Natural killer cell (primary cell): ENCODE measurements around the gene VWF. TPM values are rescaled to one million over a fixed set of nuclear protein-coding genes. Genes with fewer than 3 reads are reported as not detected.

ENCODE experiments used
- ATAC-seq, 3 donors: fragments of 150-1000 bp in 2 of 3; fragments of 200-7000 bp in 1 of 3; cut with Tn5 transposase; 1 replicate in 1 of 3; 2 replicates in 2 of 3; pipeline ENCODE4 v1.10.0; 2021; ENCODE audit warnings: mild to moderate bottlenecking in 2 of 3, moderate library complexity in 2 of 3
- DNase-seq, 2 donors: peaks; one replicate each; pipeline versions ENCODE4 v3.0.0 to v3.0.0-alpha.2; 2013 to 2021; ENCODE audit warnings: mixed read lengths in 1 of 2
- H3K27ac ChIP-seq: one replicate; pipeline ENCODE4 v1.5.1; 2013; ENCODE audit warnings: mild to moderate bottlenecking, low read length
- H3K27me3 ChIP-seq: one replicate; pipeline ENCODE4 v1.6.1; 2013; ENCODE audit warnings: low read length; ENCODE audit not compliant: control insufficient read depth, insufficient read depth
- H3K36me3 ChIP-seq: one replicate; pipeline ENCODE4 v1.6.1; 2013; ENCODE audit warnings: low read length; ENCODE audit not compliant: control insufficient read depth, insufficient read depth
- H3K4me1 ChIP-seq: one replicate; pipeline ENCODE4 v1.6.1; 2013; ENCODE audit warnings: low read length; ENCODE audit not compliant: control insufficient read depth, insufficient read depth
- H3K4me3 ChIP-seq: one replicate; pipeline ENCODE4 v1.5.1; 2013; ENCODE audit warnings: low read length
- H3K9me3 ChIP-seq: one replicate; pipeline ENCODE4 v1.6.1; 2013; ENCODE audit warnings: low read length; ENCODE audit not compliant: control insufficient read depth, insufficient read depth
- H3K27ac Mint-ChIP-seq, 2 donors: one replicate each; pipeline ENCODE4 v1.8.0; 2022; ENCODE audit warnings: mild to moderate bottlenecking in 2 of 2, mixed read lengths in 2 of 2, moderate library complexity in 1 of 2
- H3K27me3 Mint-ChIP-seq, 2 donors: one replicate each; pipeline ENCODE4 v1.8.0; 2022; ENCODE audit warnings: low read depth in 2 of 2, mixed read lengths in 2 of 2
- H3K36me3 Mint-ChIP-seq: one replicate; pipeline ENCODE4 v1.8.0; 2022; ENCODE audit warnings: mixed read lengths
- H3K4me1 Mint-ChIP-seq, 2 donors: one replicate each; pipeline ENCODE4 v1.8.0; 2022; ENCODE audit warnings: mixed read lengths in 2 of 2
- H3K4me3 Mint-ChIP-seq: one replicate; pipeline ENCODE4 v1.8.0; 2022; ENCODE audit warnings: mild to moderate bottlenecking, moderate library complexity, mixed read lengths
- H3K9me3 Mint-ChIP-seq, 2 donors: one replicate each; pipeline ENCODE4 v1.8.0; 2022; ENCODE audit warnings: mixed read lengths in 2 of 2
- WGBS: methylation state at CpG from one replicate; pipeline ENCODE4 v1.1.7; 2013; ENCODE audit warnings: missing lambda C conversion rate; ENCODE audit not compliant: insufficient coverage; 5-methylcytosine and 5-hydroxymethylcytosine counted together
- intact Hi-C: fragments of 100-400 bp; cut with micrococcal nuclease; formaldehyde crosslinking; loops from one replicate; pipeline ENCODE4 v1.14.2; 2022
- total RNA-seq, 4 donors: library from RNA; stranded (reverse); fragments of 120-200 nt in 1 of 4; gene quantifications; one replicate each; pipeline versions ENCODE4 v1.2.3 to v1.2.4, GENCODE V29; 2013 to 2022
- TF ChIP-seq, protein P1 (sequence below): fragments of 200-600 bp; IDR thresholded peaks from one replicate; pipeline ENCODE4 v1.8.0; 2022; ENCODE audit warnings: antibody characterized with exemption

The VWF gene
- total RNA-seq, 3 donors from 2014 or later (not counting 1 experiment from before 2014, with no cell fraction given), result 0.14 to 0.95 (median 0.71) TPM

DNA sequence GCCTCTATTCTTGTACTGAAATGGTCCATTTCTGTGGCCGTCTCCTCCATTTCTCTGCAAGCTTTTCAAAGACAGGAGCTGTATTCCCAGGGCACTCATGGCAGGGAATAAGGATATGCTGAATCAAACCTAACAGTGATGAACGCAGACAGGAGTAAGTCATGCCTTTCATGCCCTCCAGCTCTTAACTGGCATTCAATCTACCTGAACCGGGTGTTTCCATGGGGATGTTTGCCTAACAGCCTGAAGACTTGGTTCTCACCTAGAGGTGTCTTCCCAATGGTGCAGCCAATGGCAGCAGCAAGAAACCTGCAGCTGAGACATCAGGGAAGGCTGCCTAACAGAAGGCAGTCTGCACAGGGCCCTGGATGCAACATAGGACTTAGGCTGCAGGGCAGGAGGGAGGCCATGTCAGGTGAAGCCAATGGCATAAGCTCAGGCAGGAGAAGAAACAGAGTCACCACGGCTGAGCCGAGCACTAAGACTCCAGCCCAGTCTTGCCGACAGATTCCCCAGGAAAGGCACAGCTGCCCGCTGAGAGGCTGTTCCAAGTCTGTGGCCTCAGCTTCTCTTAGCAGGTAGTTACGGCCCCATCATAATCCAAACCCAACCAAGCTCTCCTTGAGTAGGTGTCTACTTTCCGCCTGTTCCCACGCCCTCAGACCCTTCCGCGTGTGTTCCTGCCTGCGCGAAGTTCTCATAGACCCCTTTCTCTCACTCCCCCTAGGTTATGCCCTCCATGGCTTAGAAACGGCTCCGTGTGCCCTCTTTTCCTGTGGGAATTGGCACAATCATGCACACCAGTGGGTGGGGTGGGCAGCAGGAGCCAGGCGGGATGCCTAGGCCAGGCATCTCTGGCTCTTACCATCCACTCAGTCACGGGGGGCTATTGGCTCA lies 44.1 kb downstream of the VWF start:
- DNase-seq (no peak), ATAC-seq (no peak)
- Histone ChIP-seq H3K36me3 (no peaks in the 10 kb centered on the region), H3K27me3 (peaks cover 7% of the 10 kb centered on the region), H3K9me3 (no peaks in the 10 kb centered on the region), H3K27ac (no peak overlapping the region), H3K4me3 (no peak overlapping the region), H3K4me1 (peaks cover 6% of the 10 kb centered on the region)
- TF ChIP-seq, protein P1, sequence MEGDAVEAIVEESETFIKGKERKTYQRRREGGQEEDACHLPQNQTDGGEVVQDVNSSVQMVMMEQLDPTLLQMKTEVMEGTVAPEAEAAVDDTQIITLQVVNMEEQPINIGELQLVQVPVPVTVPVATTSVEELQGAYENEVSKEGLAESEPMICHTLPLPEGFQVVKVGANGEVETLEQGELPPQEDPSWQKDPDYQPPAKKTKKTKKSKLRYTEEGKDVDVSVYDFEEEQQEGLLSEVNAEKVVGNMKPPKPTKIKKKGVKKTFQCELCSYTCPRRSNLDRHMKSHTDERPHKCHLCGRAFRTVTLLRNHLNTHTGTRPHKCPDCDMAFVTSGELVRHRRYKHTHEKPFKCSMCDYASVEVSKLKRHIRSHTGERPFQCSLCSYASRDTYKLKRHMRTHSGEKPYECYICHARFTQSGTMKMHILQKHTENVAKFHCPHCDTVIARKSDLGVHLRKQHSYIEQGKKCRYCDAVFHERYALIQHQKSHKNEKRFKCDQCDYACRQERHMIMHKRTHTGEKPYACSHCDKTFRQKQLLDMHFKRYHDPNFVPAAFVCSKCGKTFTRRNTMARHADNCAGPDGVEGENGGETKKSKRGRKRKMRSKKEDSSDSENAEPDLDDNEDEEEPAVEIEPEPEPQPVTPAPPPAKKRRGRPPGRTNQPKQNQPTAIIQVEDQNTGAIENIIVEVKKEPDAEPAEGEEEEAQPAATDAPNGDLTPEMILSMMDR, result no peak
- no peak overlapping the region for H3K4me3 Mint-ChIP-seq
- peaks cover 9 to 11% of the 10 kb centered on the region in 2 donors for H3K4me1 Mint-ChIP-seq
- 90% methylated on average over 18 of the region's 18 CpGs for WGBS
- H3K27ac Mint-ChIP-seq, result no peak overlapping the region
- peaks cover 7 to 14% of the 10 kb centered on the region in 2 donors for H3K27me3 Mint-ChIP-seq
- intact Hi-C loops, result no loop called here
- H3K36me3 Mint-ChIP-seq, result no peaks in the 10 kb centered on the region
- H3K9me3 Mint-ChIP-seq, result no peaks in the 10 kb centered on the region

DNA sequence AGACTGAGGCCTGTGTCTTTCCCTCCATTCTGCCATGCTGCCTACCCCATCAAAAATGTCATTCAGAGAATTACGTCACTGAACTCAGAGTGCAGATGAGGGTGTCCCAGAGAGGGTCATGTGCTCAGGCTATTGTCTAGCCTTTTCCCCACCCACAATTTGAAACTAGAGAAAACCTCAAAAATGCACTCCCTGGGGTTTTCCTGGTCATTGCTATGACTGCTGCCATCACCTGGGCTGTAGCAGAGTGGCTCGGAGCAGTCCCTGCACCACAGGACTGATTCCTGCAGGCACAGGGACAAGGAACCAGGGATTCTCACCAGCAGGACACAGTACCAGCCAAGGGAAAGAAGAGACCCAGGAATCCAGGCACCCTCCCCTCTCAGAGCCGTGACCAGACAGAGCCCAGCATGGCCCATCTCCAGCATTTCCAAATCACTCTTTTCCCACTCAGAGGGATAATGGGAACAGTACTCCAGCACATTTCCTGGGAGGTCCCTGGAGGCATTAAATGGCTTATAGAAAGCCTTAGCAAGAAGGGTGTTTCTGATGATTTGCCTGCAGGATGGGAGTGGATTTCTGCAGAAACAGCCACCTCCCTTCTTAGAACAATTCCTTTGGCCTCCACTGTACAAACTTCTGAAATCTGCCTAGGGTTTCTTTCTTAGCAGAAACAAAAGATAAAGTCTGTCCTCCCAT lies 45.9 kb downstream of the VWF start:
- H3K4me1 ChIP-seq, result peaks cover 22% of the 10 kb centered on the region
- DNase-seq (no peak), ATAC-seq (no peak)
- H3K27me3 ChIP-seq, result peaks cover 7% of the 10 kb centered on the region
- TF ChIP-seq, protein P1, result no peak
- Mint-ChIP-seq H3K36me3 (no peaks in the 10 kb centered on the region), H3K9me3 (no peaks in the 10 kb centered on the region), H3K4me3 (no peak overlapping the region), H3K27me3 (peaks cover 13 to 20% of the 10 kb centered on the region in 2 donors), H3K27ac (no peak overlapping the region), H3K4me1 (peaks cover 27 to 28% of the 10 kb centered on the region in 2 donors)
- H3K36me3 ChIP-seq, result no peaks in the 10 kb centered on the region
- H3K9me3 ChIP-seq, result no peaks in the 10 kb centered on the region
- WGBS, result 94% methylated on average over 3 of the region's 3 CpGs
- H3K27ac ChIP-seq, result no peak overlapping the region
- no peak overlapping the region for H3K4me3 ChIP-seq
- intact Hi-C loops, result loop anchor here (5.0 to 10.0 kb wide), 2 partner anchors 64 to 86 kb away; no protein-coding TSS in a partner anchor

DNA sequence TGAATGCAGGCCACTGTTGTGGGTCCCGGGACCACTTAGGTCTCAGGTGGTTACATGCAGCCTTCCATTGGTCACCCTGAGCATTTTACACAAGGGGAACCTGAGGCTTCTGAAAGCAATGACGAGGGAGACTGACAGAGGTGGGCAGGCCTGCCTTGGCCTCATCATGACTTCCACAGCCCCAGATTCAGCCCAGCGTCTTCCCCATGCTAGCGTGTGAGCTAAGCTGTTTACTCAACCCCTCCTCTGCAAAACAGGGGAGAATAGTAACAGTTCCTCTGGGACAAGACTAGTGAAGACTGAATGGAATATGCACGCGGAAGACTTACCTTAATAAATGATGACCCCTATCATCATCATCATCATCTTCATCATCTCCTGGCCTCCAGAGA lies 46.8 kb downstream of the VWF start:
- WGBS, result 86% methylated on average over 6 of the region's 6 CpGs
- no peaks in the 10 kb centered on the region for H3K36me3 Mint-ChIP-seq
- intact Hi-C loops, result loop anchor here (5.0 to 10.0 kb wide), 2 partner anchors 65 to 87 kb away; no protein-coding TSS in a partner anchor

More for the DNA sequence above, 46.8 kb downstream of the VWF start:
- Mint-ChIP-seq H3K4me1 (peaks cover 27 to 29% of the 10 kb centered on the region in 2 donors), H3K27ac (no peak overlapping the region), H3K4me3 (no peak overlapping the region), H3K9me3 (no peaks in the 10 kb centered on the region), H3K27me3 (peaks cover 13 to 20% of the 10 kb centered on the region in 2 donors)
- Histone ChIP-seq H3K27ac (no peak overlapping the region), H3K9me3 (no peaks in the 10 kb centered on the region), H3K4me1 (peaks cover 22% of the 10 kb centered on the region), H3K4me3 (no peak overlapping the region), H3K36me3 (no peaks in the 10 kb centered on the region), H3K27me3 (peaks cover 7% of the 10 kb centered on the region)
- DNase-seq, result no peak
- TF ChIP-seq, protein P1, result no peak
- ATAC-seq, result no peak
